SJCRH30 (cell line): ENCODE data around the gene CMIP. TPM values are rescaled to one million over a fixed set of nuclear protein-coding genes. Genes with fewer than 3 reads are reported as not detected.

Source experiments
- DNase-seq, 2 experiments: peaks; one replicate each; pipeline ENCODE4 v3.0.0-alpha.2; 2015 to 2020
- H3K27ac ChIP-seq: fragments of 250-450 bp; sonication (Bioruptor Pico); 2 replicates; pipeline ENCODE4 v1.5.1; 2020; ENCODE audit warnings: mild to moderate bottlenecking, moderate library complexity
- H3K27me3 ChIP-seq: fragments of 250-450 bp; sonication (Bioruptor Pico); 2 replicates; pipeline ENCODE4 v1.5.1; 2020; ENCODE audit warnings: mild to moderate bottlenecking, moderate library complexity
- H3K36me3 ChIP-seq: fragments of 250-450 bp; sonication (Bioruptor Pico); 2 replicates; pipeline ENCODE4 v1.5.1; 2020; ENCODE audit warnings: mild to moderate bottlenecking, moderate library complexity
- H3K4me1 ChIP-seq: fragments of 250-450 bp; sonication (Bioruptor Pico); 2 replicates; pipeline ENCODE4 v1.5.1; 2020; ENCODE audit warnings: mild to moderate bottlenecking, moderate library complexity
- H3K4me3 ChIP-seq: fragments of 250-450 bp; sonication (Bioruptor Pico); 2 replicates; pipeline ENCODE4 v1.5.1; 2020; ENCODE audit warnings: mild to moderate bottlenecking, moderate library complexity
- H3K9me3 ChIP-seq: fragments of 250-450 bp; sonication (Bioruptor Pico); replicated peaks from 2 replicates; pipeline ENCODE4 v1.5.1; 2020; ENCODE audit warnings: mild to moderate bottlenecking, moderate library complexity
- total RNA-seq: library from RNA; depleted of rRNA; stranded (reverse); fragments of >200 nt; shearing (Covaris generic); gene quantifications from 2 replicates; pipeline ENCODE4 v1.2.3, GENCODE V29; 2014

The CMIP gene
- total RNA-seq, 1 experiment from 2014 or later = 12.9 TPM

DNA sequence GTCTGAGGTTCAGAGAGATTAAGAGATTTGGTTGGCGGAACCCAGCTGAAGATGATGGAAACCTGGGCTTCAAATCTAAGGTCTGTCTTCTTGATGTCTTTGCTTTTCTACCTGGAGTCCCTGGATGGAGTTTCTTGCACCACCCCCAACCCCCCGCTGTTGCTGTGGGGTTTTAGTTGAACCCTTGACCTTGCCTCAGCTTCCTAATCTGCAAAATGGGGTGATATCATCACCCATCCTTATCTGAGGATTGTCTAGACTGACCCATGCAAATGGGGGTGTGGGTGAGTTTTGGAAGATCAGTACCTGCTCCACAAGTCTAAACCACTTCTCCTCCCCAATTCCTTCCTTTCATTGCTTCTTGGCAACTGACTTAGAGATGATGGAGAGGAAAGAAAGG lies 9.0 kb upstream of the CMIP start:
- Histone ChIP-seq H3K27me3 (no peaks in the 10 kb centered on the region; the same call in 1 of the 2 replicates), H3K4me1 (0 out of 2 replicates have a peak, but pooled peaks cover 3% of the 10 kb centered on the region), H3K4me3 (no peak overlapping the region), H3K27ac (no peak overlapping the region), H3K9me3 (no peaks in the 10 kb centered on the region), H3K36me3 (no peaks in the 10 kb centered on the region)
- no peak for DNase-seq

DNA sequence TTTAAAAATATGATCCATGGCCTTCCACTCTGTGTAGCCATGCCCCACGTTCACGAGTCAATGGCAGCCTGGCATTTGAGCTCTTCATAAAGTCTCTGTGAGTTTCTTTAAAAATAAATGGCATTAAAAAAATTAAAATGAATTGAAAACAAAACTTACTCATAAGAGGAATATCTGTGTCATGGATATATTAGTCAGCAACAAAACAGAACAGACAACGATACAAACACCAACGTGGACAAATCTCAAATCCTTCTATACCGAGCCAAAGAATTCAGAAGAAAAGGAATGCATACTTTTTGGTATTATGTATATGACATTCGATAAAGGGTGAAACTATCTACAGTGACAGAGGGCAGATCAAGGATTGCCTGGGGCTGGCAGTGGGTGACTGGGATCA lies 8.2 kb upstream of the CMIP start:
- no peaks in the 10 kb centered on the region for H3K36me3 ChIP-seq
- no peak for DNase-seq
- no peaks in the 10 kb centered on the region for H3K9me3 ChIP-seq
- H3K27ac ChIP-seq = no peak overlapping the region
- 0 out of 2 replicates have a peak, but pooled peaks cover 3% of the 10 kb centered on the region for H3K4me1 ChIP-seq
- H3K4me3 ChIP-seq = no peak overlapping the region
- no peaks in the 10 kb centered on the region; the same call in 1 of the 2 replicates for H3K27me3 ChIP-seq

DNA sequence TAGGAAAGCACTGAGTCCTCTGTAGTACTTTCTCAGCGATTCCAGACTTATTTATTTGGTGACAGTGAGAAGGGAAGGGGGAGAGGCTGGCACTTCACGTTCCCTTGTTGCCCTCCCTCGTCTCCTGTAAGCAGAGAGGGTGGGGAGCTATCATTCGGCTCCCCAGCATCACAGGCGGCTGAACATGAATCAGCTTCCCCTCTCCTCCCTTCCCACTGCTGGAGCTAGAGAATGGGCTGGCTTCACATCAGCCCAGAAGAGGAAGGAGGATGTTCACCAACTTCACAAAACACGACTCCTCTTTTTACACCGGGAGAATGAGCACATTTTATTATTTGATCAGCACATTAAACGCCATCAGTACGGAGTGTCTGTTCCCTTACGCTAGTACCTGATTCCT lies 6.7 kb upstream of the CMIP start:
- Histone ChIP-seq H3K4me3 (no peak overlapping the region), H3K9me3 (no peaks in the 10 kb centered on the region), H3K36me3 (no peaks in the 10 kb centered on the region), H3K27me3 (no peaks in the 10 kb centered on the region; the same call in 1 of the 2 replicates), H3K4me1 (0 out of 2 replicates have a peak, but pooled peaks cover 3% of the 10 kb centered on the region), H3K27ac (no peak overlapping the region)
- no peak for DNase-seq

GRCh38 chr16:81440888-81441761 lies 3.5 kb upstream of the CMIP start:
- DNase-seq = no peak
- Histone ChIP-seq H3K36me3 (no peaks in the 10 kb centered on the region), H3K4me1 (0 out of 2 replicates have a peak, but pooled peaks cover 3% of the 10 kb centered on the region), H3K27me3 (peaks cover 5% of the 10 kb centered on the region; the same call in 1 of the 2 replicates), H3K4me3 (no peak overlapping the region), H3K9me3 (no peaks in the 10 kb centered on the region), H3K27ac (no peak overlapping the region)

GRCh38 chr16:81442220-81442915 lies 2.2 kb upstream of the CMIP start:
- no peak for DNase-seq
- no peaks in the 10 kb centered on the region for H3K36me3 ChIP-seq
- no peak overlapping the region for H3K27ac ChIP-seq
- peaks cover 5% of the 10 kb centered on the region; the same call in 1 of the 2 replicates for H3K27me3 ChIP-seq
- H3K4me1 ChIP-seq = 0 out of 2 replicates have a peak, but pooled peaks cover 3% of the 10 kb centered on the region
- H3K4me3 ChIP-seq = no peak overlapping the region
- no peaks in the 10 kb centered on the region for H3K9me3 ChIP-seq

- H3K27ac ChIP-seq = no peak overlapping the region
- no peak for DNase-seq
- H3K4me1 ChIP-seq = 0 out of 2 replicates have a peak, but pooled peaks cover 3% of the 10 kb centered on the region
Observed at GRCh38 chr16:81442916-81443687, 1.5 kb upstream of the CMIP start.

GRCh38 chr16:81443688-81444447 lies 740 bp upstream of the CMIP start:
- Histone ChIP-seq H3K4me3 (peak overlapping the region; percentile 55), H3K27ac (no peak overlapping the region), H3K4me1 (no peaks in the 10 kb centered on the region), H3K9me3 (no peaks in the 10 kb centered on the region), H3K36me3 (no peaks in the 10 kb centered on the region), H3K27me3 (peaks cover 5% of the 10 kb centered on the region; the same call in 1 of the 2 replicates)
- DNase-seq = no peak

More at GRCh38 chr16:81442916-81443687, 1.5 kb upstream of the CMIP start:
- no peaks in the 10 kb centered on the region for H3K36me3 ChIP-seq
- peaks cover 5% of the 10 kb centered on the region; the same call in 1 of the 2 replicates for H3K27me3 ChIP-seq
- H3K4me3 ChIP-seq = no peak overlapping the region
- no peaks in the 10 kb centered on the region for H3K9me3 ChIP-seq

GRCh38 chr16:81445143-81445961 lies 744 bp downstream of the CMIP start:
- peak; percentile 33 for DNase-seq
- H3K27ac ChIP-seq = no peak overlapping the region

GRCh38 chr16:81445966-81446906 lies 1.6 kb downstream of the CMIP start:
- H3K36me3 ChIP-seq = no peaks in the 10 kb centered on the region
- no peak for DNase-seq
- H3K27ac ChIP-seq = no peak overlapping the region
- H3K9me3 ChIP-seq = no peaks in the 10 kb centered on the region
- H3K27me3 ChIP-seq = peaks cover 5% of the 10 kb centered on the region; the same call in 1 of the 2 replicates
- H3K4me3 ChIP-seq = peak overlapping the region; percentile 68
- no peaks in the 10 kb centered on the region for H3K4me1 ChIP-seq

More at GRCh38 chr16:81445143-81445961, 744 bp downstream of the CMIP start:
- H3K4me3 ChIP-seq = peak overlapping the region; percentile 68
- H3K27me3 ChIP-seq = peaks cover 5% of the 10 kb centered on the region; the same call in 1 of the 2 replicates
- H3K9me3 ChIP-seq = no peaks in the 10 kb centered on the region
- H3K4me1 ChIP-seq = no peaks in the 10 kb centered on the region
- no peaks in the 10 kb centered on the region for H3K36me3 ChIP-seq

GRCh38 chr16:81446907-81447268 lies 2.3 kb downstream of the CMIP start:
- no peaks in the 10 kb centered on the region for H3K4me1 ChIP-seq

GRCh38 chr16:81447383-81448101 lies 2.9 kb downstream of the CMIP start:
- Histone ChIP-seq H3K4me1 (no peaks in the 10 kb centered on the region), H3K27me3 (peaks cover 5% of the 10 kb centered on the region; the same call in 1 of the 2 replicates), H3K9me3 (no peaks in the 10 kb centered on the region), H3K4me3 (no peak overlapping the region), H3K27ac (no peak overlapping the region), H3K36me3 (no peaks in the 10 kb centered on the region)
- DNase-seq = no peak

More at GRCh38 chr16:81446907-81447268, 2.3 kb downstream of the CMIP start:
- peaks cover 5% of the 10 kb centered on the region; the same call in 1 of the 2 replicates for H3K27me3 ChIP-seq
- no peaks in the 10 kb centered on the region for H3K36me3 ChIP-seq
- H3K27ac ChIP-seq = no peak overlapping the region
- H3K4me3 ChIP-seq = no peak overlapping the region
- no peaks in the 10 kb centered on the region for H3K9me3 ChIP-seq
- no peak for DNase-seq
